ENCODE measurements around the gene SESTD1.

DNA sequence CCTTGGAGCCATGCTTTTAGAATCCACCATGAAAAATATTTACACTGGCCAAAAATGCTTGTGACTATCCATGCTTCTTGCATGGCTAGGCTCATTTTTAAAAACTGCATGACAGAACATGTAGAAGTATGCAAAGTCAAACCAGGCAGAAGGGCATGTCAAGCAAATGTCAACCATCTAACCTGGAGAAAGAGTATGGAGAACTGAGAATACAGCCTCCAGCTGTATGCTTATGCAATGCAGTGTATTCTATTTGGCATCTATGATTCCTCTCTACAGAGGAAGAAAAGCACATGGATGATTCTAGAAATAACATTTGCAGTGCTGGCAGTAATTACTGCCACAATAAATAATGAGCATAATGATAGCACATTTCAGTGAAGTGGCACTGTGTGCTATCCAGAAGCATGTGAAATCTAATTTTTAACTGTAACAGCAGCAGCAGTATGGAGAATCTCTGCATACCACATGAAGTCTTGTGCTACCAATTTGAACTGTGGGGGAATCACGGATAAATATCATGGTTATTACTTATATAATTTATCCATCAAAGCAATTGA is 127.4 kb downstream of the SESTD1 start:
- no peak for TF ChIP-seq MAFK (IDR thresholded peaks at IDR 0.05; ENCODE audit: low read depth, low read length)
- TF ChIP-seq CEBPB (IDR thresholded peaks at IDR 0.05; ENCODE audit: low read depth, low read length): no peak
- TF ChIP-seq RFX5 (IDR thresholded peaks at IDR 0.05; ENCODE audit: low read depth, low read length): no peak
- TF ChIP-seq RAD21 (IDR thresholded peaks at IDR 0.05; ENCODE audit: low read length): no peak
